Progenitor cell of endocrine pancreas (in vitro differentiated cells): ENCODE results near the gene PRSS2. TPM values are rescaled to one million over a fixed set of nuclear protein-coding genes. Genes with fewer than 3 reads are reported as not detected.

ENCODE experiments used
- DNase-seq: peaks from one replicate; pipeline ENCODE4 v3.0.0; 2021; ENCODE audit warnings: low spot score; ENCODE audit not compliant: unreplicated experiment
- H3K27ac Mint-ChIP-seq: 2 replicates; pipeline ENCODE4 v1.8.0; 2021; ENCODE audit warnings: mild to moderate bottlenecking, moderate library complexity, mixed read lengths
- H3K27me3 Mint-ChIP-seq: 2 replicates; pipeline ENCODE4 v1.8.0; 2021; ENCODE audit warnings: mixed read lengths
- H3K36me3 Mint-ChIP-seq: 2 replicates; pipeline ENCODE4 v1.8.0; 2022; ENCODE audit warnings: mixed read lengths; ENCODE audit not compliant: insufficient read depth
- H3K4me1 Mint-ChIP-seq: 2 replicates; pipeline ENCODE4 v1.8.0; 2021; ENCODE audit warnings: low read depth, mixed read lengths
- H3K4me3 Mint-ChIP-seq: 2 replicates; pipeline ENCODE4 v1.8.0; 2021; ENCODE audit warnings: low read depth, mild to moderate bottlenecking, moderate library complexity, mixed read lengths
- H3K9me3 Mint-ChIP-seq: 2 replicates; pipeline ENCODE4 v1.8.0; 2021; ENCODE audit warnings: low read depth, mixed read lengths
- CTCF ChIP-seq: fragments of 200-600 bp; sonication (generic); IDR thresholded peaks from one replicate; pipeline ENCODE4 v1.5.0; 2021; ENCODE audit warnings: antibody characterized with exemption, mild to moderate bottlenecking; ENCODE audit not compliant: unreplicated experiment
- total RNA-seq: library from RNA; stranded (reverse); gene quantifications from 2 replicates; pipeline ENCODE4 v1.2.1, GENCODE V29; 2021

The PRSS2 gene
- total RNA-seq, 1 donor from 2014 or later = 5.3 TPM

DNA sequence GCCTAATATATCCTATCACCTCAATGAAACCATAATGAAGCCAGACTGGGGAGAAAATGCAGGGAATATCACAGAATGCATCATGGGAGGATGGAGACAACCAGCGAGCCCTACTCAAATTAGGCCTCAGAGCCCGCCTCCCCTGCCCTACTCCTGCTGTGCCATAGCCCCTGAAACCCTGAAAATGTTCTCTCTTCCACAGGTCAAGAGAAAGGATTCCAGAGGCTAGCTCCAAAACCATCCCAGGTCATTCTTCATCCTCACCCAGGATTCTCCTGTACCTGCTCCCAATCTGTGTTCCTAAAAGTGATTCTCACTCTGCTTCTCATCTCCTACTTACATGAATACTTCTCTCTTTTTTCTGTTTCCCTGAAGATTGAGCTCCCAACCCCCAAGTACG is 31.5 kb downstream of the PRSS2 start:
- TF ChIP-seq CTCF = no peak
- peaks cover 83% of the 10 kb centered on the region for H3K27me3 Mint-ChIP-seq

GRCh38 chr7:142803901-142804300 is 33.1 kb downstream of the PRSS2 start:
- Mint-ChIP-seq H3K27ac (no peak overlapping the region), H3K27me3 (peaks cover 76% of the 10 kb centered on the region), H3K4me1 (peaks cover 3% of the 10 kb centered on the region), H3K36me3 (no peaks in the 10 kb centered on the region), H3K9me3 (no peaks in the 10 kb centered on the region), H3K4me3 (no peak overlapping the region)
- TF ChIP-seq CTCF = no peak
- no peak for DNase-seq

More for the DNA sequence above, 31.5 kb downstream of the PRSS2 start:
- H3K27ac Mint-ChIP-seq = no peak overlapping the region
- H3K4me1 Mint-ChIP-seq = peaks cover 4% of the 10 kb centered on the region
- no peaks in the 10 kb centered on the region for H3K9me3 Mint-ChIP-seq
- DNase-seq = no peak
- no peak overlapping the region for H3K4me3 Mint-ChIP-seq
- no peaks in the 10 kb centered on the region for H3K36me3 Mint-ChIP-seq

DNA sequence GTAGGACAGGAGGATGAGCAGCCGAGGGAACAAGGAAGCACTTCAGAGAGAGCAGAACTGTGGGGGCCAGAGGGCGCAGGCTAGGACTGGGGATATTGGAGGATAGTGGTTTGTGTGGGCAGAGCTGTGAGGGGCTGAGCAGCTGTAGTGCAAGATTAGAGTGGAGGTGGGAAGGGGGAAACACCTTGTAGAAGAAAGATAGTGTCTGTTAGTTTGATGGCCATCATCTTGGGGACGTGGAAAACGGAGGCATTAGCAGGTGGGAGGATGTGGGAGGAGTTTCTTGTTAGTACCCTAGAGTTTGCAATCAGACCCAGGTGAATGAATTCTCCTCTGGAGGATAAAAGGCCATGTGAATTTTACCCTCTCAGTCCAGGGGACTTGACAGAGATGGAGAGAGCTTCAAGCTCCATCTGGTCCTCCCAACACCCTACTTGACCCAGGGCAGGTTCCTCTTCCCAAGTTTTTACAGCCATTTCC is 34.0 kb downstream of the PRSS2 start:
- no peak for DNase-seq
- no peaks in the 10 kb centered on the region for H3K9me3 Mint-ChIP-seq
- H3K4me3 Mint-ChIP-seq = no peak overlapping the region
- peaks cover 3% of the 10 kb centered on the region for H3K4me1 Mint-ChIP-seq
- H3K27me3 Mint-ChIP-seq = peaks cover 70% of the 10 kb centered on the region
- no peaks in the 10 kb centered on the region for H3K36me3 Mint-ChIP-seq
- no peak overlapping the region for H3K27ac Mint-ChIP-seq
- TF ChIP-seq CTCF = no peak

GRCh38 chr7:142805350-142806021 is 34.7 kb downstream of the PRSS2 start:
- no peak for DNase-seq
- TF ChIP-seq CTCF = no peak
- Mint-ChIP-seq H3K4me1 (peaks cover 3% of the 10 kb centered on the region), H3K9me3 (no peaks in the 10 kb centered on the region), H3K4me3 (no peak overlapping the region), H3K27me3 (peaks cover 70% of the 10 kb centered on the region), H3K27ac (no peak overlapping the region), H3K36me3 (no peaks in the 10 kb centered on the region)

DNA sequence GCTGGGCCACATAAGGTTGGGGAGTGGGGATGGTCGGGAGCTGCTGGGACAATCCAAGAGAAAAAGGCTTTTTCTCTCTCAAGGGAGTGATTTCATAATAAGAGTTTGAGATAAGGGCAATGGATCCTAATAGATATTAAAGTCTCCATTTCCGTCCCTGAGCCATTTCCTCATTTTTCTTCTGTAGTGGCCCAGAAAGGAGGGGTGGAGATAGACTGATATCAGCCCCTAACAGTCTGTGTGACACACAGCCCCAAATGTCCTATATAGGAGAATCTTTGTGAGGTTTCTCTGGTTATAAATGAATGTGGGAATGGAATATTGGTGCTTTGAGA is 35.2 kb downstream of the PRSS2 start:
- Mint-ChIP-seq H3K4me1 (peaks cover 3% of the 10 kb centered on the region), H3K27me3 (peaks cover 65% of the 10 kb centered on the region), H3K36me3 (no peaks in the 10 kb centered on the region), H3K27ac (no peak overlapping the region), H3K4me3 (no peak overlapping the region), H3K9me3 (no peaks in the 10 kb centered on the region)
- no peak for DNase-seq
- TF ChIP-seq CTCF = no peak
